Naive B cell (primary cell): ENCODE results near the gene PILRA. TPM values are rescaled to one million over a fixed set of nuclear protein-coding genes. Genes with fewer than 3 reads are reported as not detected.

ENCODE experiments used
- ATAC-seq, 2 donors: fragments of 150-1000 bp; cut with Tn5 transposase; 2 replicates each; pipeline ENCODE4 v1.10.0; 2021; ENCODE audit warnings: low read depth in 2 of 2, mild to moderate bottlenecking in 2 of 2, moderate library complexity in 2 of 2
- DNase-seq: peaks from one replicate; pipeline ENCODE4 v3.0.0; 2022
- H3K27ac Mint-ChIP-seq, 6 donors: one replicate each; pipeline ENCODE4 v1.8.0; 2020 to 2022; ENCODE audit warnings: mild to moderate bottlenecking in 6 of 6, mixed read lengths in 6 of 6, moderate library complexity in 5 of 6, inconsistent platforms in 2 of 6
- H3K27me3 Mint-ChIP-seq, 3 donors: one replicate each; pipeline ENCODE4 v1.8.0; 2021 to 2022; ENCODE audit warnings: mixed read lengths in 3 of 3, mild to moderate bottlenecking in 1 of 3
- H3K36me3 Mint-ChIP-seq, 2 donors: one replicate each; pipeline ENCODE4 v1.8.0; 2020 to 2022; ENCODE audit warnings: mixed read lengths in 2 of 2, inconsistent platforms in 1 of 2, mild to moderate bottlenecking in 1 of 2
- H3K4me1 Mint-ChIP-seq, 3 donors: one replicate each; pipeline ENCODE4 v1.8.0; 2020 to 2022; ENCODE audit warnings: mixed read lengths in 3 of 3, inconsistent platforms in 1 of 3, mild to moderate bottlenecking in 1 of 3, moderate library complexity in 1 of 3
- H3K4me3 Mint-ChIP-seq, 8 donors: one replicate each; pipeline ENCODE4 v1.8.0; 2020 to 2022; ENCODE audit warnings: mild to moderate bottlenecking in 8 of 8, mixed read lengths in 8 of 8, moderate library complexity in 8 of 8, inconsistent platforms in 2 of 8
- H3K9me3 Mint-ChIP-seq, 7 donors: one replicate each; pipeline ENCODE4 v1.8.0; 2020 to 2022; ENCODE audit warnings: mixed read lengths in 7 of 7, mild to moderate bottlenecking in 5 of 7, inconsistent platforms in 2 of 7, moderate library complexity in 1 of 7
- polyA plus RNA-seq, 6 donors: library from polyadenylated mRNA; unstranded; fragments of 300-500 nt; fragmentation: Illumina TruSeq; gene quantifications; one replicate each; pipeline ENCODE4 v1.2.3, GENCODE V29; 2021; ENCODE audit warnings: low read depth in 6 of 6

PILRA gene
- polyA plus RNA-seq, 6 donors from 2014 or later: 0.53 to 1.8 (median 0.53) TPM; not detected in 1

- Mint-ChIP-seq H3K27ac (peak overlapping the region; percentile 0 to 74 (median 16)), H3K4me1 (peaks cover 9 to 18% (median 13%) of the 10 kb centered on the region in 3 donors), H3K9me3 (no peaks in the 10 kb centered on the region), H3K27me3 (no peaks in the 10 kb centered on the region), H3K4me3 (peak overlapping the region in 3 of 8 donors; percentile 4 to 54 (median 44)), H3K36me3 (peaks cover 5 to 8% of the 10 kb centered on the region in 2 donors)
- DNase-seq: no peak
- ATAC-seq: peak; percentile 40 to 41
Measured at GRCh38 chr7:100413346-100413745, 40.1 kb downstream of the PILRA start.

GRCh38 chr7:100413889-100414288 lies 40.6 kb downstream of the PILRA start:
- H3K4me1 Mint-ChIP-seq: peaks cover 9 to 18% (median 13%) of the 10 kb centered on the region in 3 donors
- peaks cover 5 to 8% of the 10 kb centered on the region in 2 donors for H3K36me3 Mint-ChIP-seq
- H3K9me3 Mint-ChIP-seq: no peaks in the 10 kb centered on the region
- peak overlapping the region in 1 of 8 donors; percentile 44 for H3K4me3 Mint-ChIP-seq
- ATAC-seq (peak; percentile 68 to 70), DNase-seq (no peak)
- H3K27ac Mint-ChIP-seq: peak overlapping the region in 2 of 6 donors; percentile 22 to 24
- H3K27me3 Mint-ChIP-seq: no peaks in the 10 kb centered on the region

GRCh38 chr7:100415448-100415847 lies 42.2 kb downstream of the PILRA start:
- H3K4me3 Mint-ChIP-seq: no peak overlapping the region
- peak overlapping the region in 1 of 6 donors; percentile 57 for H3K27ac Mint-ChIP-seq
- peaks cover 9 to 18% (median 13%) of the 10 kb centered on the region in 3 donors for H3K4me1 Mint-ChIP-seq
- no peaks in the 10 kb centered on the region for H3K9me3 Mint-ChIP-seq
- peaks cover 5 to 8% of the 10 kb centered on the region in 2 donors for H3K36me3 Mint-ChIP-seq
- ATAC-seq: no peak
- H3K27me3 Mint-ChIP-seq: no peaks in the 10 kb centered on the region
- no peak for DNase-seq

- Mint-ChIP-seq H3K36me3 (peaks cover 5 to 8% of the 10 kb centered on the region in 2 donors), H3K4me3 (no peak overlapping the region), H3K27ac (peak overlapping the region in 1 of 6 donors; percentile 1), H3K9me3 (no peaks in the 10 kb centered on the region), H3K4me1 (peaks cover 0 to 5% (median 0%) of the 10 kb centered on the region in 3 donors), H3K27me3 (no peaks in the 10 kb centered on the region)
- DNase-seq (no peak), ATAC-seq (no peak)
Measured at GRCh38 chr7:100418930-100419659, 45.8 kb downstream of the PILRA start.

GRCh38 chr7:100419660-100420226 lies 46.5 kb downstream of the PILRA start:
- ATAC-seq: no peak
- Mint-ChIP-seq H3K36me3 (peaks cover 5 to 8% of the 10 kb centered on the region in 2 donors), H3K4me1 (peaks cover 0 to 5% (median 0%) of the 10 kb centered on the region in 3 donors), H3K9me3 (no peaks in the 10 kb centered on the region), H3K4me3 (no peak overlapping the region), H3K27me3 (no peaks in the 10 kb centered on the region), H3K27ac (peak overlapping the region in 3 of 6 donors; percentile 1 to 44 (median 26))
- no peak for DNase-seq

- H3K27ac Mint-ChIP-seq: no peak overlapping the region
- no peak overlapping the region for H3K4me3 Mint-ChIP-seq
- no peaks in the 10 kb centered on the region for H3K9me3 Mint-ChIP-seq
- ATAC-seq (no peak), DNase-seq (no peak)
- H3K4me1 Mint-ChIP-seq: peaks cover 2 to 15% (median 7%) of the 10 kb centered on the region in 3 donors
- H3K36me3 Mint-ChIP-seq: peaks cover 0 to 2% of the 10 kb centered on the region in 2 donors
- no peaks in the 10 kb centered on the region for H3K27me3 Mint-ChIP-seq
Measured at GRCh38 chr7:100423315-100423714, 50.0 kb downstream of the PILRA start.

- ATAC-seq: no peak
- H3K27me3 Mint-ChIP-seq: no peaks in the 10 kb centered on the region
- peaks cover 0 to 17% of the 10 kb centered on the region in 2 donors for H3K36me3 Mint-ChIP-seq
Measured at GRCh38 chr7:100425347-100425746, 52.1 kb downstream of the PILRA start.

GRCh38 chr7:100426516-100426915 lies 53.2 kb downstream of the PILRA start:
- ATAC-seq (no peak), DNase-seq (no peak)
- H3K9me3 Mint-ChIP-seq: peaks cover 0 to 8% (median 0%) of the 10 kb centered on the region in 7 donors
- peaks cover 0 to 17% of the 10 kb centered on the region in 2 donors for H3K36me3 Mint-ChIP-seq
- peak overlapping the region in 1 of 6 donors; percentile 30 for H3K27ac Mint-ChIP-seq
- H3K27me3 Mint-ChIP-seq: no peaks in the 10 kb centered on the region
- H3K4me1 Mint-ChIP-seq: peaks cover 24 to 29% (median 29%) of the 10 kb centered on the region in 3 donors
- peak overlapping the region in 1 of 8 donors; percentile 65 for H3K4me3 Mint-ChIP-seq

More at GRCh38 chr7:100425347-100425746, 52.1 kb downstream of the PILRA start:
- H3K9me3 Mint-ChIP-seq: peaks cover 0 to 8% (median 0%) of the 10 kb centered on the region in 7 donors
- peak overlapping the region in 1 of 8 donors; percentile 29 for H3K4me3 Mint-ChIP-seq
- DNase-seq: no peak
- H3K4me1 Mint-ChIP-seq: peaks cover 16 to 22% (median 17%) of the 10 kb centered on the region in 3 donors
- H3K27ac Mint-ChIP-seq: peak overlapping the region in 2 of 6 donors; percentile 49 to 64

GRCh38 chr7:100427762-100428198 lies 54.5 kb downstream of the PILRA start:
- DNase-seq (no peak), ATAC-seq (no peak)
- peaks cover 36 to 42% (median 40%) of the 10 kb centered on the region in 3 donors for H3K4me1 Mint-ChIP-seq
- H3K4me3 Mint-ChIP-seq: peak overlapping the region; percentile 87 to 100 (median 98)
- peak overlapping the region; percentile 100 for H3K27ac Mint-ChIP-seq
- no peaks in the 10 kb centered on the region for H3K27me3 Mint-ChIP-seq
- peaks cover 0 to 8% (median 0%) of the 10 kb centered on the region in 7 donors for H3K9me3 Mint-ChIP-seq
- peaks cover 0 to 17% of the 10 kb centered on the region in 2 donors for H3K36me3 Mint-ChIP-seq

GRCh38 chr7:100428199-100428966 lies 55.1 kb downstream of the PILRA start, which contains the start of gene ZCWPW1:
Gene ZCWPW1, minus strand, starts transcription at chr7:100428703. Its CDS starts 8,054 bp downstream, at chr7:100420649.
- Mint-ChIP-seq H3K36me3 (peaks cover under 1 to 18% of the 10 kb centered on the region in 2 donors), H3K27ac (peak within 1 kb of the TSS; percentile 100), H3K27me3 (no peaks in the 10 kb centered on the region), H3K4me3 (peak within 1 kb of the TSS; percentile 87 to 100 (median 98)), H3K9me3 (peaks cover 0 to 8% (median 0%) of the 10 kb centered on the region in 7 donors), H3K4me1 (peaks cover 41 to 48% (median 42%) of the 10 kb centered on the region in 3 donors)
- ATAC-seq (peak; percentile 55 to 59), DNase-seq (peak; percentile 99)

GRCh38 chr7:100428967-100429636 lies 55.8 kb downstream of the PILRA start:
- DNase-seq (peak; percentile 100), ATAC-seq (peak; percentile 38 to 52)
- peak overlapping the region; percentile 87 to 100 (median 98) for H3K4me3 Mint-ChIP-seq
- H3K9me3 Mint-ChIP-seq: peaks cover 0 to 8% (median 0%) of the 10 kb centered on the region in 7 donors
- peaks cover 4 to 24% of the 10 kb centered on the region in 2 donors for H3K36me3 Mint-ChIP-seq
- H3K4me1 Mint-ChIP-seq: peaks cover 47 to 55% (median 49%) of the 10 kb centered on the region in 3 donors
- peak overlapping the region; percentile 100 for H3K27ac Mint-ChIP-seq
- no peaks in the 10 kb centered on the region for H3K27me3 Mint-ChIP-seq
